OCI-M1 (cell line): ENCODE measurements around the gene PRDM2.

Source experiments
- DNase-seq: peaks from one replicate; lab custom pipeline; 2025; lab: John Stamatoyannopoulos, UW

The PRDM2 gene

GRCh38 chr1:13764588-13765332 is 64.8 kb downstream of the PRDM2 start:
- DNase-seq: no peak

GRCh38 chr1:13766592-13767564 is 66.9 kb downstream of the PRDM2 start:
- DNase-seq: no peak

GRCh38 chr1:13769212-13769611 is 69.2 kb downstream of the PRDM2 start:
- DNase-seq: no peak

- no peak for DNase-seq
Observed at GRCh38 chr1:13769830-13770229, 69.8 kb downstream of the PRDM2 start.

GRCh38 chr1:13770743-13771142 is 70.8 kb downstream of the PRDM2 start:
- DNase-seq: no peak

GRCh38 chr1:13771745-13772144 is 71.8 kb downstream of the PRDM2 start:
- no peak for DNase-seq

- no peak for DNase-seq
Observed at GRCh38 chr1:13772271-13772670, 72.3 kb downstream of the PRDM2 start.

GRCh38 chr1:13774121-13774520 is 74.1 kb downstream of the PRDM2 start:
- no peak for DNase-seq

GRCh38 chr1:13775459-13775858 is 75.5 kb downstream of the PRDM2 start:
- no peak for DNase-seq

- DNase-seq: no peak
Observed at GRCh38 chr1:13775916-13776315, 75.9 kb downstream of the PRDM2 start.

GRCh38 chr1:13778431-13778830 is 78.4 kb downstream of the PRDM2 start:
- no peak for DNase-seq

GRCh38 chr1:13779930-13780329 is 79.9 kb downstream of the PRDM2 start:
- no peak for DNase-seq

GRCh38 chr1:13780780-13781179 is 80.8 kb downstream of the PRDM2 start:
- no peak for DNase-seq

GRCh38 chr1:13781228-13781627 is 81.2 kb downstream of the PRDM2 start:
- no peak for DNase-seq

- DNase-seq: no peak
Observed at GRCh38 chr1:13781907-13782633, 82.1 kb downstream of the PRDM2 start.

GRCh38 chr1:13782634-13783360 is 82.8 kb downstream of the PRDM2 start:
- DNase-seq: no peak

- DNase-seq: no peak
Observed at GRCh38 chr1:13783551-13783950, 83.6 kb downstream of the PRDM2 start.

- no peak for DNase-seq
Observed at GRCh38 chr1:13784971-13785370, 85.0 kb downstream of the PRDM2 start.

GRCh38 chr1:13786541-13786940 is 86.6 kb downstream of the PRDM2 start:
- no peak for DNase-seq

- no peak for DNase-seq
Observed at GRCh38 chr1:13788795-13789194, 88.8 kb downstream of the PRDM2 start.

- no peak for DNase-seq
Observed at GRCh38 chr1:13790290-13791030, 90.5 kb downstream of the PRDM2 start.
